ENCODE data around the gene KCNQ5. TPM values are rescaled to one million over a fixed set of nuclear protein-coding genes. Genes with fewer than 3 reads are reported as not detected.

The KCNQ5 gene
- total RNA-seq, 1 experiment from 2014 or later: 9.4 TPM

GRCh38 chr6:72953971-72954381, 332.1 kb downstream of the KCNQ5 start:
- POLR2A ChIA-PET: no interaction called here
- ATAC-seq (no peak; the same call in 1 of the 2 replicates), DNase-seq (ENCODE audit: low read depth, low spot score) (no peak)
- CTCF ChIA-PET: no interaction called here
- Histone ChIP-seq H3K27ac (ENCODE audit: low read length) (no peak overlapping the region), H3K36me3 (ENCODE audit: control insufficient read depth, insufficient read depth, low read length) (no peaks in the 10 kb centered on the region), H3K9me3 (ENCODE audit: control insufficient read depth, insufficient read depth, low read depth, low read length) (no peaks in the 10 kb centered on the region), H3K4me3 (ENCODE audit: low read depth in 2 of 2, low read length in 2 of 2) (no peak overlapping the region), H3K4me1 (ENCODE audit: control insufficient read depth, insufficient read depth, low read length) (peaks cover 9% of the 10 kb centered on the region; the same call in 1 of the 2 replicates), H3K27me3 (ENCODE audit: control insufficient read depth, insufficient read depth, low read length) (no peaks in the 10 kb centered on the region)
- no TSS peak for BruUV-seq (replicated peaks)
- in situ Hi-C loops (cut with HindIII; ENCODE audit: low pct_unique_long_range_greater_than_20kb, low sequenced_read_pairs): no loop called here
- intact Hi-C loops (cut with micrococcal nuclease; ENCODE audit: unreplicated experiment): no loop called here
- no peak for TF ChIP-seq SIN3A (IDR thresholded peaks at IDR 0.05; ENCODE audit: borderline replicate concordance, insufficient read depth, low read depth, low read length)
- TF ChIP-seq POLR2AphosphoS5 (IDR thresholded peaks at IDR 0.05; ENCODE audit: low read depth, low read length): no peak
- no peak for TF ChIP-seq TCF7L2 (IDR thresholded peaks at IDR 0.05; ENCODE audit: low read depth, low read length)
- TF ChIP-seq, protein P1, sequence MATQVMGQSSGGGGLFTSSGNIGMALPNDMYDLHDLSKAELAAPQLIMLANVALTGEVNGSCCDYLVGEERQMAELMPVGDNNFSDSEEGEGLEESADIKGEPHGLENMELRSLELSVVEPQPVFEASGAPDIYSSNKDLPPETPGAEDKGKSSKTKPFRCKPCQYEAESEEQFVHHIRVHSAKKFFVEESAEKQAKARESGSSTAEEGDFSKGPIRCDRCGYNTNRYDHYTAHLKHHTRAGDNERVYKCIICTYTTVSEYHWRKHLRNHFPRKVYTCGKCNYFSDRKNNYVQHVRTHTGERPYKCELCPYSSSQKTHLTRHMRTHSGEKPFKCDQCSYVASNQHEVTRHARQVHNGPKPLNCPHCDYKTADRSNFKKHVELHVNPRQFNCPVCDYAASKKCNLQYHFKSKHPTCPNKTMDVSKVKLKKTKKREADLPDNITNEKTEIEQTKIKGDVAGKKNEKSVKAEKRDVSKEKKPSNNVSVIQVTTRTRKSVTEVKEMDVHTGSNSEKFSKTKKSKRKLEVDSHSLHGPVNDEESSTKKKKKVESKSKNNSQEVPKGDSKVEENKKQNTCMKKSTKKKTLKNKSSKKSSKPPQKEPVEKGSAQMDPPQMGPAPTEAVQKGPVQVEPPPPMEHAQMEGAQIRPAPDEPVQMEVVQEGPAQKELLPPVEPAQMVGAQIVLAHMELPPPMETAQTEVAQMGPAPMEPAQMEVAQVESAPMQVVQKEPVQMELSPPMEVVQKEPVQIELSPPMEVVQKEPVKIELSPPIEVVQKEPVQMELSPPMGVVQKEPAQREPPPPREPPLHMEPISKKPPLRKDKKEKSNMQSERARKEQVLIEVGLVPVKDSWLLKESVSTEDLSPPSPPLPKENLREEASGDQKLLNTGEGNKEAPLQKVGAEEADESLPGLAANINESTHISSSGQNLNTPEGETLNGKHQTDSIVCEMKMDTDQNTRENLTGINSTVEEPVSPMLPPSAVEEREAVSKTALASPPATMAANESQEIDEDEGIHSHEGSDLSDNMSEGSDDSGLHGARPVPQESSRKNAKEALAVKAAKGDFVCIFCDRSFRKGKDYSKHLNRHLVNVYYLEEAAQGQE (IDR thresholded peaks at IDR 0.05; ENCODE audit: insufficient read depth in 1 of 2, low read depth in 2 of 2, low read length in 1 of 2): no peak
- TF ChIP-seq, protein P2, sequence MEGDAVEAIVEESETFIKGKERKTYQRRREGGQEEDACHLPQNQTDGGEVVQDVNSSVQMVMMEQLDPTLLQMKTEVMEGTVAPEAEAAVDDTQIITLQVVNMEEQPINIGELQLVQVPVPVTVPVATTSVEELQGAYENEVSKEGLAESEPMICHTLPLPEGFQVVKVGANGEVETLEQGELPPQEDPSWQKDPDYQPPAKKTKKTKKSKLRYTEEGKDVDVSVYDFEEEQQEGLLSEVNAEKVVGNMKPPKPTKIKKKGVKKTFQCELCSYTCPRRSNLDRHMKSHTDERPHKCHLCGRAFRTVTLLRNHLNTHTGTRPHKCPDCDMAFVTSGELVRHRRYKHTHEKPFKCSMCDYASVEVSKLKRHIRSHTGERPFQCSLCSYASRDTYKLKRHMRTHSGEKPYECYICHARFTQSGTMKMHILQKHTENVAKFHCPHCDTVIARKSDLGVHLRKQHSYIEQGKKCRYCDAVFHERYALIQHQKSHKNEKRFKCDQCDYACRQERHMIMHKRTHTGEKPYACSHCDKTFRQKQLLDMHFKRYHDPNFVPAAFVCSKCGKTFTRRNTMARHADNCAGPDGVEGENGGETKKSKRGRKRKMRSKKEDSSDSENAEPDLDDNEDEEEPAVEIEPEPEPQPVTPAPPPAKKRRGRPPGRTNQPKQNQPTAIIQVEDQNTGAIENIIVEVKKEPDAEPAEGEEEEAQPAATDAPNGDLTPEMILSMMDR (IDR thresholded peaks at IDR 0.05): no peak

DNA sequence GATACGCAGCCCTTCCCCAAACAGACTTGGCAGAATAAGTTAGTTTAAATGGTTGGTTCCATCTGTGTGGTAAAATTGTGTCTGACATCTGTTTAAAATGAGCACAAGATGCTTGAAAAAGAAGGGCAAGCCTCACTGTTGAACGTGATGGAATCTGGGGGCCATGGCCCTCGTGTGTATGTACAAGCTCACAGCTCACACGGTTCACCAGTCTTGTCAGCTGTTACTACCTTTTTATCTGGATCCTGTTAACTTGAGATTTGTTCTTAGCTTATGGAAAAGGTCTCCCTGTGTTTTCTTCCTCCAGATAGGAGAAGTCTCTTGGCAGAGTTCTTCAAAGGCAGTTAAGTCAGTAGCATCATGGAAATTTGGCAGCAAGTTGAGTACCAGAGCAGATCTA, 332.9 kb downstream of the KCNQ5 start:
- in situ Hi-C loops (cut with HindIII; ENCODE audit: low pct_unique_long_range_greater_than_20kb, low sequenced_read_pairs) (no loop called here), intact Hi-C loops (cut with micrococcal nuclease; ENCODE audit: unreplicated experiment) (no loop called here)
- H3K27me3 ChIP-seq (ENCODE audit: control insufficient read depth, insufficient read depth, low read length): no peaks in the 10 kb centered on the region
- H3K27ac ChIP-seq (ENCODE audit: low read length): no peak overlapping the region
- no peak overlapping the region for H3K4me3 ChIP-seq (ENCODE audit: low read depth in 2 of 2, low read length in 2 of 2)
- DNase-seq (ENCODE audit: low read depth, low spot score) (no peak), ATAC-seq (no peak)
- H3K9me3 ChIP-seq (ENCODE audit: control insufficient read depth, insufficient read depth, low read depth, low read length): no peaks in the 10 kb centered on the region
- CTCF ChIA-PET: no interaction called here
- no peaks in the 10 kb centered on the region for H3K36me3 ChIP-seq (ENCODE audit: control insufficient read depth, insufficient read depth, low read length)
- peaks cover 9% of the 10 kb centered on the region; the same call in 1 of the 2 replicates for H3K4me1 ChIP-seq (ENCODE audit: control insufficient read depth, insufficient read depth, low read length)
- TF ChIP-seq SIN3A (IDR thresholded peaks at IDR 0.05; ENCODE audit: borderline replicate concordance, insufficient read depth, low read depth, low read length): no peak
- TF ChIP-seq POLR2AphosphoS5 (IDR thresholded peaks at IDR 0.05; ENCODE audit: low read depth, low read length): no peak
- TF ChIP-seq, protein P1 (IDR thresholded peaks at IDR 0.05; ENCODE audit: insufficient read depth in 1 of 2, low read depth in 2 of 2, low read length in 1 of 2): no peak
- TF ChIP-seq, protein P2 (IDR thresholded peaks at IDR 0.05): no peak
- no peak for TF ChIP-seq TCF7L2 (IDR thresholded peaks at IDR 0.05; ENCODE audit: low read depth, low read length)
- no TSS peak for BruUV-seq (replicated peaks)
- POLR2A ChIA-PET: no interaction called here

All from Panc1 (cell line).